RKO (cell line): ENCODE measurements around the gene IL21R.
A peak's percentile ranks its signal among the peaks of the same experiment; 100 is the strongest.

Source experiments
- DNase-seq: peaks from one replicate; pipeline ENCODE4 v3.0.0-alpha.2; 2016; ENCODE audit warnings: low spot score

Gene IL21R

GRCh38 chr16:27462846-27463682 lies 61.1 kb downstream of the IL21R start:
- no peak for DNase-seq

- no peak for DNase-seq
Measured at GRCh38 chr16:27463741-27464591, 62.0 kb downstream of the IL21R start.

- DNase-seq, result no peak
Measured at GRCh38 chr16:27464626-27465482, 62.9 kb downstream of the IL21R start.

- DNase-seq, result no peak
Measured at GRCh38 chr16:27465483-27465879, 63.5 kb downstream of the IL21R start.

GRCh38 chr16:27468941-27469531 lies 67.1 kb downstream of the IL21R start:
- no peak for DNase-seq

- no peak for DNase-seq
Measured at GRCh38 chr16:27470567-27471431, 68.8 kb downstream of the IL21R start.

GRCh38 chr16:27471661-27472060 lies 69.7 kb downstream of the IL21R start:
- DNase-seq, result no peak

- no peak for DNase-seq
Measured at GRCh38 chr16:27472091-27473020, 70.4 kb downstream of the IL21R start.

- no peak for DNase-seq
Measured at GRCh38 chr16:27473101-27473900, 71.3 kb downstream of the IL21R start.

- no peak for DNase-seq
Measured at GRCh38 chr16:27474041-27474440, 72.1 kb downstream of the IL21R start.

GRCh38 chr16:27474921-27475320 lies 72.9 kb downstream of the IL21R start:
- no peak for DNase-seq

GRCh38 chr16:27475561-27475960 lies 73.6 kb downstream of the IL21R start:
- DNase-seq, result peak; percentile 23

- no peak for DNase-seq
Measured at GRCh38 chr16:27476240-27476639, 74.3 kb downstream of the IL21R start.

GRCh38 chr16:27480761-27481160 lies 78.8 kb downstream of the IL21R start:
- DNase-seq, result no peak

- DNase-seq, result no peak
Measured at GRCh38 chr16:27481282-27481934, 79.4 kb downstream of the IL21R start.

- no peak for DNase-seq
Measured at GRCh38 chr16:27482397-27483087, 80.6 kb downstream of the IL21R start.

GRCh38 chr16:27483088-27483437 lies 81.1 kb downstream of the IL21R start:
- DNase-seq, result no peak

- DNase-seq, result no peak
Measured at GRCh38 chr16:27483624-27484023, 81.7 kb downstream of the IL21R start.
